HG02571 (cell line): Measurements from ENCODE around the gene HSDL2.
"Not testable (repeated sequence)": the region's sequence is repeated elsewhere in the genome, so short reads cannot be mapped to it uniquely, and the experiment has no call there.

ENCODE experiments used
- ATAC-seq: cut with Tn5 transposase; IDR thresholded peaks from one replicate; pipeline ENCODE4 v1.9.1; 2021; ENCODE audit warnings: mild to moderate bottlenecking, moderate library complexity; ENCODE audit not compliant: unreplicated experiment

HSDL2 gene

GRCh38 chr9:112365257-112365656, 14.7 kb upstream of the HSDL2 start:
- ATAC-seq, result not testable (repeated sequence)

DNA sequence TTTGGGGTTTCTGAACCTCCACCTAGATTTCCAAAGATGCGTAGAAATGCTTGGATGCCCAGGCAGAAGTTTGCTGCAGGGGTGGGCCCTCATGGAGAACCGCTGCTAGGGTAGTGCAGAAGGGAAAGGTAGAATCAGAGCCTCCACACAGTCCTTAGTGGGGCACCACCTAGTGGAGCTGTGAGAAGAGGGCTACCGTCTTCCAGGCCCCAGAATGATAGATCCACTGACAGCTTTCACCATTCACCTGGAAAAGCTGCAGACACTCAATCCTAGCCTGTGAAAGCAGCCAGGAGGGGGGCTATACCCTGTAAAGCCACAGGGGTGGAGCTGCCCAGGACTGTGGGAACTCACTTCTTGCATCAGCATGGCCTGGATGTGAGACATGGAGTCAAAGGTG, 13.3 kb upstream of the HSDL2 start:
- ATAC-seq, result no peak

DNA sequence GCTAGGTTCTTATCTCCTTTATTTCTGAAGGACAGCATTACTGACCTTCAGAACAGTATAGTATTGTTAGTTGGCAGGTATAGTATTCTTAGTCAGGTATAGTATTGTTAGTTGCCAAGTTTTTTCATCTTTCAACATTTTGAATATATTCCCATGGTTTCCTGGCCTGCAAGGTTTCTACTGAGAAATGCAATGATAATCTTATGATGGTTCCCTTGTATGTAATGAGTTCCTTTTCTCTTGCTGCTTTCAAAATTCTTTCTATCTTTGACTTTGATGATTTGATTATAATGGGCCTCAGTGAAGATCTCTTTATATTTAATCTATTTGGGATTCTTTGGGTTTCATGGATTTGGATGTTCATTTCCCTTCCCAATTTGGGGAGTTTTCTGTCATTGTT, 12.4 kb upstream of the HSDL2 start:
- no peak for ATAC-seq

GRCh38 chr9:112369817-112370216, 10.1 kb upstream of the HSDL2 start:
- ATAC-seq, result no peak

GRCh38 chr9:112371060-112371459, 8.8 kb upstream of the HSDL2 start:
- no peak for ATAC-seq

DNA sequence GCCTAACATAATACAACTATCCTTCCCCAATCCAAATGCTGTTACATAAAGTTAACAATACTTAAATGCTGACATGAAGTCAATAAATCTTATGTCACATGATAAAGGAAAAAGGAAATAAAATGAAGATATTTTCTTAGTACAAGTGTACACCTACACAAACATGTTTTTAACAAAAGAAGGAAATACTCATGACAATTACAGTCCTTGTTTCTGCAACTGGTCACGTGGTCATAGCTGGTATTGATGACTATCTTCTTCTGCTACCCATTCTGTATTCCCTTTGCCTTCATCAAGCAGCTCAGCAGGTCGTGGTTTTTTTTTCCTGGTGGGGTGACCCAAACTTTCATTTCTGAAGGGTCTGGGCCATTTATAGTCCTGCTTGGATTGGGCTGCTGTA, 6.2 kb upstream of the HSDL2 start:
- not testable (repeated sequence) for ATAC-seq

GRCh38 chr9:112374232-112374631, 5.7 kb upstream of the HSDL2 start:
- ATAC-seq, result not testable (repeated sequence)

- ATAC-seq, result no peak
Measured at GRCh38 chr9:112375361-112375760, 4.5 kb upstream of the HSDL2 start.

- ATAC-seq, result no peak
Measured at GRCh38 chr9:112377087-112377486, 2.8 kb upstream of the HSDL2 start.

- no peak for ATAC-seq
Measured at GRCh38 chr9:112377684-112378327, 2.1 kb upstream of the HSDL2 start.

DNA sequence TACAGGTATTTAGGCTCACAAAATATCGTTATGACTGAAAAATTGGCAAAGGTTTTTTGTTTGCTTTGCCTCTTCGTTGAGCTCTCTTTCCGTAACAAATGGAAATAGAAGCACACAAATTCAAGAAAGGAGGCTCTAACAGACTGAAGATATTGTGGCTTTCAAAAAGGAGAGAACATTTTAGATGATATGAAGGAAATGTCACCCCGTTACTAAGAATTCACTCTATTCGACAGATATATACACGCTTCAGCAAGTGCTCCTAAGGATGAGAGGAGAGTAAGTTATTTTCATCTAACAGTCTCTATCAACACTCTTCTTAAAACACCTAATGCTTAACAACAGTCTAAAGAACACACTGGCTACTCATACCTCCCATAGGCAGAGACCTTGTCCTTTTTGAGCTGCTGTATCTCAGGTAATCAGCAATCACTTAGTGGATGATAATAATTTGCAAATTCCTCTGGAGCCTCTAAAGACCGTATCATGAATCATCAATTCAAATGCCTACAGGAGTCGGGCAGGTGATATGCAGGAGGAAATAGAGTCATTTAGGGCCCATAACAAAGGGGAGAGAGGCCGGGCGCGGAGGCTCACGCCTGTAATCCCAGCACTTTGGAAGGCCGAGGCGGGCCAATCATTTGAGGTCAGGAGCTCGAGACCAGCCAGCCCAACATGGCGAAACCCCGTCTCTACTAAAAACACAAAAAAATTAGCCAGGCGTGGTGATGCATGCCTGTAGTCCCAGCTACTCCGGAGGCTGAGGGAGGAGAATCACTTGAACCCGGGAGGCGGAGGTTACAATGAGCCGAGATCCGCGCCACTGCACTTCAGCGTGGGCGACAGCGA, 1.4 kb upstream of the HSDL2 start:
- ATAC-seq, result peak; percentile 2

GRCh38 chr9:112379177-112380101, 469 bp upstream of the HSDL2 start:
- peak; percentile 87 for ATAC-seq

DNA sequence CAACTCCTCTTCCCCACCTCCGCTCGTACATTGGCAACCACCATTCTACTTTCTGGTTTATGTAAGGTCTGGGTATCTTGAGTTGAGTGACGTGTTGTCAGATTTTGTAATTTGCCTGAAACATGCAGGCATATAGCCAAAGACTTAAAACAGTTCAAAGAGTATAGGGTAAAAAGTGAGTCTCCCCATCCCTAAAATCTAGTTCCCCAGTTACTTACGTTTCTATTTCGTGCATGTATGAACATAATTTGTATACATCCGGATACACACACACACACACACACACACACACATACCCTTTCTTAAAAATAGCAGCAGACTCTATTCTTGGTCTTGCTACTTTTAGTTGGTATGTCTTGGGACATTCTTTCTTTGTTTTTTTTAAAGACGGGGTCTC, 915 bp downstream of the HSDL2 start:
- ATAC-seq, result no peak

DNA sequence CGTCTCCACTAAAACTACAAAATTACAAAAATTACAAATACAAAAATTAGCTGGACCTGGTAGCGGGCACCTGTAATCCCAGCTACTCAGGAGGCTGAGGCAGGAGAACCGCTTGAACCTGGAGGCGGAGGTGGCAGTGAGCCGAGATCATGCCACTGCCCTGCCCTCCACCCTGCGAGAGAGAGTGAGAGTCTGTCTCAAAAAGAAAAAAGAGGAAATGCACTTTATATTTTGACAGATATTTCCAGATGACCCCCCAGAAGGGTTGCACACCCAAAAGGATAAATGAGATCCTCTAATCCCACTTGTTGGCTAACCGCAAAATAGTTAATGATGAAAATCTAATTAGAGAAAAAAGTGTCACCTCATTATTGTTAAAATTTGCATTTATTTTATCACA, 2.2 kb downstream of the HSDL2 start:
- no peak for ATAC-seq

- ATAC-seq, result no peak
Measured at GRCh38 chr9:112382501-112383364, 2.8 kb downstream of the HSDL2 start.

DNA sequence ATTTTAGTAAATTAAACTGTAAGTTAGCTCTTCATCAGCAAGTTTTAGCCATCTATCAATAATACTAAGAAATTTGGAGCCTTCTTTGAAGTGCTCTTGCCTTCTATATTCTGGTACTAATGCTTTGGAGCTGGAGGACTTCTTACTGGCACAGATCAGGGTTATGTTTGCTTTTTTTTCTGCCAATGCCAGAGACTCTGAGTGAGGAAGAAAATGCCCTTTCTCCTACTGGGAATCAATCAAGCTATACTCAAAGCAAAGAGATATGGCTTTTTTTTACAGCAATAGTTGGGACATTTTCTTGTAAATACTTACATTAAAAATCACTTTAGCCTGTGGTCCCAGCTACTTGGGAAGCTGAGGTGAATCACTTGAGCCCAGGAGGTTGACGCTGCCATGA, 4.3 kb downstream of the HSDL2 start:
- ATAC-seq, result no peak

- no peak for ATAC-seq
Measured at GRCh38 chr9:112384690-112385089, 4.8 kb downstream of the HSDL2 start.

GRCh38 chr9:112387115-112387514, 7.2 kb downstream of the HSDL2 start:
- ATAC-seq, result no peak

DNA sequence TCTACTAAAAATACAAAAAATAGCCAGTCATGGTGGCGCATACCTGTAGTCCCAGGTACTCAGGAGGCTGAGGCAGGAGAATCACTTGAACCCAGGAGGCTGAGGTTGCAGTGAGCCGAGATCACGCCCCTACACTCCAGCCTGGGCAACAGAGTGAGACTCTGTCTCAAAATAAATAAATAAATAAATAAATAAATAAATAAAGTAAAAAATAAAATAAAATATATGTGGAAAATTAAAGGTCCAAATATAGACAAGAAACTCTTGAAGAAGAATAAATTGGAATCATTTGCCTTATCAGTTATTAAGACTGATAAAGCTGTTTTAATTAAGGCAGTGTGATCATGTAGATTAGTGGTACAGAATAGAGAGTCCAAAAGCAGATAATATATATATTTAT, 10.0 kb downstream of the HSDL2 start:
- not testable (repeated sequence) for ATAC-seq

GRCh38 chr9:112391936-112392560, 12.1 kb downstream of the HSDL2 start:
- not testable (repeated sequence) for ATAC-seq
